Neuron (in vitro differentiated cells): Measurements from ENCODE around the gene ADAT3.
A peak's percentile ranks its signal among the peaks of the same experiment; 100 is the strongest.

Experiments used
- H2AFZ ChIP-seq: one replicate; pipeline ENCODE4 v1.6.1; 2013; ENCODE audit warnings: low read depth, mild to moderate bottlenecking, inconsistent platforms, low read length, moderate library complexity
- H3K27me3 ChIP-seq: one replicate; pipeline ENCODE4 v1.6.1; 2013; ENCODE audit warnings: low read length; ENCODE audit not compliant: insufficient read depth
- H3K36me3 ChIP-seq: one replicate; pipeline ENCODE4 v1.6.1; 2013; ENCODE audit warnings: low read length; ENCODE audit not compliant: insufficient read depth
- H3K4me1 ChIP-seq: one replicate; pipeline ENCODE4 v1.6.1; 2013; ENCODE audit warnings: low read length; ENCODE audit not compliant: insufficient read depth
- H3K4me3 ChIP-seq: 2 replicates; pipeline ENCODE4 v1.5.1; 2013; ENCODE audit warnings: mild to moderate bottlenecking, low read length, moderate library complexity
- H3K9me3 ChIP-seq: one replicate; pipeline ENCODE4 v1.6.1; 2013; ENCODE audit warnings: low read length

ADAT3 gene

GRCh38 chr19:1935484-1936208, 30.4 kb downstream of the ADAT3 start:
- Histone ChIP-seq H3K4me1 (peaks cover 9% of the 10 kb centered on the region), H2AFZ (no peak overlapping the region), H3K4me3 (no peak overlapping the region), H3K27me3 (no peaks in the 10 kb centered on the region), H3K9me3 (peaks cover 5% of the 10 kb centered on the region), H3K36me3 (no peaks in the 10 kb centered on the region)

- peaks cover 5% of the 10 kb centered on the region for H3K9me3 ChIP-seq
- H3K4me1 ChIP-seq, result peaks cover 9% of the 10 kb centered on the region
- no peak overlapping the region for H2AFZ ChIP-seq
- H3K4me3 ChIP-seq, result no peak overlapping the region
- H3K27me3 ChIP-seq, result no peaks in the 10 kb centered on the region
- no peaks in the 10 kb centered on the region for H3K36me3 ChIP-seq
Observed at GRCh38 chr19:1936430-1936829, 31.2 kb downstream of the ADAT3 start.

- no peaks in the 10 kb centered on the region for H3K36me3 ChIP-seq
- H3K4me3 ChIP-seq, result no peak overlapping the region
- H3K9me3 ChIP-seq, result peaks cover 5% of the 10 kb centered on the region
- H3K4me1 ChIP-seq, result peaks cover 9% of the 10 kb centered on the region
- H3K27me3 ChIP-seq, result no peaks in the 10 kb centered on the region
- H2AFZ ChIP-seq, result no peak overlapping the region
Observed at GRCh38 chr19:1936916-1937610, 31.9 kb downstream of the ADAT3 start.

GRCh38 chr19:1938071-1938470, 32.9 kb downstream of the ADAT3 start:
- Histone ChIP-seq H2AFZ (no peak overlapping the region), H3K36me3 (no peaks in the 10 kb centered on the region), H3K4me3 (no peak overlapping the region), H3K4me1 (peaks cover 14% of the 10 kb centered on the region), H3K27me3 (no peaks in the 10 kb centered on the region), H3K9me3 (peaks cover 5% of the 10 kb centered on the region)

GRCh38 chr19:1941146-1942077, 36.2 kb downstream of the ADAT3 start, which contains the start of gene CSNK1G2:
Gene CSNK1G2 (plus strand): TSS chr19:1941172. CDS start chr19:1969773, 28,601 bp downstream.
- Histone ChIP-seq H3K4me3 (peak within 1 kb of the TSS; percentile 79), H3K27me3 (no peaks in the 10 kb centered on the region), H3K9me3 (peaks cover 2% of the 10 kb centered on the region), H3K36me3 (no peaks in the 10 kb centered on the region), H2AFZ (peak within 1 kb of the TSS; percentile 89), H3K4me1 (peaks cover 22% of the 10 kb centered on the region)

GRCh38 chr19:1942078-1942933, 37.1 kb downstream of the ADAT3 start:
- no peaks in the 10 kb centered on the region for H3K36me3 ChIP-seq
- H3K9me3 ChIP-seq, result peaks cover 2% of the 10 kb centered on the region
- peaks cover 22% of the 10 kb centered on the region for H3K4me1 ChIP-seq
- H3K27me3 ChIP-seq, result no peaks in the 10 kb centered on the region
- no peak overlapping the region for H2AFZ ChIP-seq
- peak overlapping the region; percentile 79 for H3K4me3 ChIP-seq

GRCh38 chr19:1942934-1943555, 37.8 kb downstream of the ADAT3 start:
- Histone ChIP-seq H3K4me1 (peaks cover 22% of the 10 kb centered on the region), H3K27me3 (no peaks in the 10 kb centered on the region), H3K36me3 (no peaks in the 10 kb centered on the region), H3K4me3 (peak overlapping the region; percentile 79), H2AFZ (no peak overlapping the region), H3K9me3 (peaks cover 2% of the 10 kb centered on the region)

GRCh38 chr19:1943661-1944087, 38.5 kb downstream of the ADAT3 start:
- peaks cover 2% of the 10 kb centered on the region for H3K36me3 ChIP-seq
- peaks cover 4% of the 10 kb centered on the region for H3K9me3 ChIP-seq
- H3K4me3 ChIP-seq, result peak overlapping the region; percentile 79
- peaks cover 22% of the 10 kb centered on the region for H3K4me1 ChIP-seq
- H2AFZ ChIP-seq, result no peak overlapping the region
- H3K27me3 ChIP-seq, result no peaks in the 10 kb centered on the region

- no peak overlapping the region for H2AFZ ChIP-seq
- no peak overlapping the region for H3K4me3 ChIP-seq
- H3K4me1 ChIP-seq, result peaks cover 22% of the 10 kb centered on the region
- no peaks in the 10 kb centered on the region for H3K27me3 ChIP-seq
- peaks cover 10% of the 10 kb centered on the region for H3K9me3 ChIP-seq
- H3K36me3 ChIP-seq, result peaks cover 6% of the 10 kb centered on the region
Observed at GRCh38 chr19:1944088-1944915, 39.1 kb downstream of the ADAT3 start.

- Histone ChIP-seq H3K9me3 (peaks cover 10% of the 10 kb centered on the region), H2AFZ (no peak overlapping the region), H3K4me3 (no peak overlapping the region), H3K36me3 (peaks cover 11% of the 10 kb centered on the region), H3K27me3 (no peaks in the 10 kb centered on the region), H3K4me1 (peaks cover 17% of the 10 kb centered on the region)
Observed at GRCh38 chr19:1944916-1945561, 39.8 kb downstream of the ADAT3 start.

- H3K4me1 ChIP-seq, result peaks cover 13% of the 10 kb centered on the region
- peaks cover 10% of the 10 kb centered on the region for H3K9me3 ChIP-seq
- H3K27me3 ChIP-seq, result no peaks in the 10 kb centered on the region
- peaks cover 11% of the 10 kb centered on the region for H3K36me3 ChIP-seq
- H3K4me3 ChIP-seq, result no peak overlapping the region
- no peak overlapping the region for H2AFZ ChIP-seq
Observed at GRCh38 chr19:1945899-1946298, 40.7 kb downstream of the ADAT3 start.
